GM18520 (cell line): ENCODE measurements around the gene FHOD3.
"Not testable (repeated sequence)": the region's sequence is repeated elsewhere in the genome, so short reads cannot be mapped to it uniquely, and the experiment has no call there.

Experiments used
- ATAC-seq: cut with Tn5 transposase; IDR thresholded peaks from one replicate; pipeline ENCODE4 v1.9.1; 2021; ENCODE audit not compliant: unreplicated experiment

The FHOD3 gene

DNA sequence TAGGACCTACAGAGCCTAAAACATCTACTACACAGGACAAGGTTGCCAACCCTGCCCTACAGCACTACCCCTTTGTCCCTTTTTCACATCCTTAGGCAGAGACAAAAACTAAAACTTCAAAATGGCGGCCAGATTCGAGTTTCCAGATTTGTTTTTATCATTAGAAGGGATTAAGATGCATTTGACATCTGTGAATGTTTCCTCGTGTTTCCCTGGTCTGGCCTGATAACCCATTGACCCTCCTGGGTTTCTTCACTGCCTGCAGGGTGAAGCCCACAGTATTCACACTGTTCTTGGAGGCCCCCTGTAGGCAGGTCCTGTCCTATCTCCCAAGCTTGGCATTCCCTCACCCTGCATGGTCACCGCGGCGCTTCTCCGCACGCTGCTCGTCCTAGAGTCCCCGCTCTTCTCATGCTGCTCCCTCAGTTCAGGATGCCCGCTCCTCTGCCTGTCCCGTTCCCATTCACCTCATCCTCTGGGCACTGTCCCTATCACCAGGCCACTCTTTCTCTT is 463.7 kb downstream of the FHOD3 start:
- ATAC-seq = no peak

- no peak for ATAC-seq
Observed at GRCh38 chr18:36762074-36762473, 464.6 kb downstream of the FHOD3 start.

- not testable (repeated sequence) for ATAC-seq
Observed at GRCh38 chr18:36762965-36763364, 465.5 kb downstream of the FHOD3 start.

- ATAC-seq = no peak
Observed at GRCh38 chr18:36766836-36767235, 469.3 kb downstream of the FHOD3 start.

DNA sequence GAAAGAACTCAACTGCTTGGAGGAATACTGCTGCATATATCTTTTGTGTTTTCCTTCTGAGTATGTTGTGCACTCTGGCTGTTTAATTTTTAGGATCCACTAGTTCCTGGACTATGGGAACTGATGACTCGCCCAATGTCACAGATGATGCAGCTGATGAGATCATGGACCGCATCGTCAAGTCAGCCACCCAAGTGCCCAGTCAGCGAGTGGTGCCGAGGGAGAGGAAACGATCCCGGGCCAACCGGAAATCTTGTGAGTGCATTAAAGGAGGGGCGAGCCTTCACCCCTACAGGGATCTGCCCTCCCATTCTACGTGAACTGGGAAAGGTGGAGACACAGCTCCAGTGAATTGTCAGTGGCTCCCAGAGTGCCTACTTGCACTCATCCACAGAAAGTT is 471.7 kb downstream of the FHOD3 start:
- ATAC-seq = no peak

GRCh38 chr18:36769611-36770314 is 472.2 kb downstream of the FHOD3 start:
- no peak for ATAC-seq

DNA sequence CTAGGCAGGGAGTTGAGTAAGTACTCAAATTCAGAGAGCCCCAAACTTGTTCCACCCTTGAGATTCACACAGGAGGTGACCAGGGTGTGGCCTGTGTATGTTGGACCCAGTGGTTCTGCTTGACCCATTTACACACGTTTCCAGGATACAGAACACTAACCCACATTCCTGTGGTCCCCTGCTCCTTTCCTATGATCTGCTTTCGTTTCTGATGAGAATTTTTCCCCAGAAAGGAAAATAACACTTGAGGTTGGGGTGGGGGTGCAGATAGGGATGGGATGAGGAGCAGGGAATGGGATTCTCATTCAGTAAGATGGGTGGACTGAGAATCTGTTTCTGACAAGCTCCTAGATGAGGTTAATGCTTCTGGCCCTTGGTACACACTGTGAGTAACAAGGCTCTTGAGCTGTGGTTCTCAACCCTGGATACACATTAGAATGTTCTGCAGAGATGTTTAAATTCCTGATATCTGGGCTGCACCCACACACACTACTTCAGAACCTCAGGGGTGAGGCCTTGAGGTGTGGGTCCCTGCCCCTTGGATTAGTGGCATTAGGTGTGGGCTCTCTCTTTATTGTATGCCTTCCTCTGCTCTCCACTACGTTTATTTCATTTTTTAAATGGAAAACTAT is 472.9 kb downstream of the FHOD3 start:
- no peak for ATAC-seq

GRCh38 chr18:36771245-36771644 is 473.7 kb downstream of the FHOD3 start:
- ATAC-seq = no peak

DNA sequence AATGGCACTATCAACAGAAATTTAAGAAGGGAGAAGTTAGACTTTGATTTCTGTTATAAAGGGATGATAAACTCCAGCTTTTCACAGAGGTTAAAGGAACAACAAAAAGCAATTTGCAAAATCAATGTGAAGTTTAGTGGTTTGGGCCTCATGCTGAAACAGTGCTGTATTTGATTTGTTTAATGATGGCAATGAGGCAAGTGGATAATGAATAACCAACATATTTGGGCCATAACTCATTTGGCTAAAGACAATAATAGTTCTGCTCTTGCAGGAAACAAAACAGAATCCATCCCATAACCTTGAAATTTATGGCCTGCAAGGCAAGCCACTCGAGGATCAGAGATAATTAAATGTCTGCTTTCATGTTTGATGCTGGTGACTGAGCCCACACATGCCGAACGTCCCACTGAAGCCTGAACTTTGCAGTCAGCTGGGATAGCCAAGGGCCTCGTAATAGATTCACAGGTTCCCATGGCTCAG is 474.8 kb downstream of the FHOD3 start:
- ATAC-seq = no peak

DNA sequence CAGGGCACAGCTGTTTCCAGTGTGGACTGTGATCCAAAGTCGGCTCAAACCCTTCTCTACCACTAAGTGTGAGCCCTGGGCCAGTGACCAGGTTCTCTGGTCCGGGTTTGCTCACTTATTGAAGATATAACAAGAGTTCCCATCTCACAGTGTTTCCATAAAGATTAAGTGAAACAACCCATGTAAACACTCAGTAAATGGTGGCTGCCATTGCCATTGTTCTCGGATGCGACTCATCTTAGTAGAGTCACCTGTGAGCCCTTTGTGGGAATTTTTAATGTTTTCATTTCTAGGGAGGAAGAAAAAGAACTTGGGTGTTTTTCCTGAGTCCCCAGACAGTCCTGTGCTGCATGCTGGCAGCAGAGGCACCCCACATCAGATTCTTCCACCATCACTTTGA is 477.9 kb downstream of the FHOD3 start:
- no peak for ATAC-seq

GRCh38 chr18:36776650-36777049 is 479.1 kb downstream of the FHOD3 start:
- no peak for ATAC-seq

DNA sequence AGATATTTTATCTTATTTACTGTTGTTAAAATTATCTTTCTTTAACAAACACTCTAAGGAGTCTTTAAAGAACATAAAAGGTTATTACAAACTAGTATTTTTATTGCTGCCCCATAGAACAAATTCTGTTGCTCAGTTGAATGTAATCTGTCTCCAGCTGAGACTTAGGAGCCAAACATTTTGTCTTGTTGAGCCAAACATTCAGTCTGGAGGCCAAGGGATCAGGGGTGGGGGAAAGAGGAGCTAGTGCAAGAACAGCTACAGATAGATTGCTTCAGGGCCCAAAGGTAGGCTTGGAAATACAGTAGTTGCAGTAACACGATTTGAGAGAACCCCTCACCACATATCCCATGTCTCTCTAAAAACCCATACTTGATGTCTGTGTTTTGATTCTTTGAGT is 480.1 kb downstream of the FHOD3 start:
- no peak for ATAC-seq

GRCh38 chr18:36780748-36781147 is 483.2 kb downstream of the FHOD3 start:
- no peak for ATAC-seq

GRCh38 chr18:36782710-36783109 is 485.2 kb downstream of the FHOD3 start:
- no peak for ATAC-seq

DNA sequence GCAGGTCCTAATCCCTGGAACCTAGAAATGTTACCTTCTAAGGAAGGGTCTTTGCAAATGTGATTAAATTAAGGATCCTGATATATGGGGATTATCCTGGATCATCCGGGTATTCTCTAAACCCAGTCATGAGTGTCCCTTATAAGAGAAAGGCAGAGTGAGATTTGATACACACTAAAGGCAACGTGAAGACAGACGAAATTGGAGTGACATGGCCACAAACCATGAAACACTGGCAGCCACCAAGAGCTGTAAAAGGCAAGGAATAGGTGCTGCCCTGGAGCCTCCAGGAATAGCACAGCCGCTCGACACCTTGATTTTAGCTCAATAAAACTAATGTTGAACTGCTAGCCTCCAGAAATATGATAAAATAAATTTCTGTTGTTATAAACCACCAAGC is 486.3 kb downstream of the FHOD3 start:
- no peak for ATAC-seq

DNA sequence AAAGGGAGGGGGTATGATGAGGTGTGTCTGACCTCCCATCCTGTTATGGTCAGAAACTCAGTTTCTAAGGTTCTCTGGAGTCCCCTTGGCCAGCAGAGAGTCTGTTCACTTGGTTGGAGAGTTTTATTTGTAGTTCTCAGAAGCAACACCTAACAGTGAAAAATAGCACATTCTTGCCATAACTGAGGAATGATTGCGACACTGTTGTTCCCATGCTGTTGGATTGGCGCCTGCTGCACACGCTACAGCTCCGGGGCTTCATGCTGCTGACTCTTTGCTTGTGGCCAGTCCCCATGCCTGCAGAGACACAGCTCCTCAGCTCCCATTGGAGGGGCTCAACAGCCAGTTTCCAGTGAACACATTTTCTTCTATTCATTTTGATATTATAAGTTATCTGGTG is 489.2 kb downstream of the FHOD3 start:
- ATAC-seq = no peak

- no peak for ATAC-seq
Observed at GRCh38 chr18:36792634-36793283, 495.2 kb downstream of the FHOD3 start.

- ATAC-seq = no peak
Observed at GRCh38 chr18:36798738-36799473, 501.4 kb downstream of the FHOD3 start.

- ATAC-seq = no peak
Observed at GRCh38 chr18:36805105-36805504, 507.6 kb downstream of the FHOD3 start.

GRCh38 chr18:36808681-36809080 is 511.2 kb downstream of the FHOD3 start:
- no peak for ATAC-seq
